GM12878 (cell line): Measurements from ENCODE around the gene PRDM9. TPM values are rescaled to one million over a fixed set of nuclear protein-coding genes. Genes with fewer than 3 reads are reported as not detected.

Source experiments
- ATAC-seq: fragments of 200-7000 bp; cut with Tn5 transposase; 3 replicates; pipeline ENCODE4 v1.9.1; 2020; ENCODE audit warnings: mild to moderate bottlenecking, moderate library complexity
- BruUV-seq: library from RNA; stranded (reverse); fragments of 400-500 nt; replicated peaks from 2 replicates; lab custom pipeline; 2021; lab: Mats Ljungman, UMichigan
- CTCF ChIA-PET: fragments of 300-600 bp; sonication (Branson Sonifier 250); formaldehyde crosslinking; extraction: SDS; loops from one replicate; lab custom pipeline; 2021; ENCODE audit warnings: inconsistent platforms; lab: Yijun Ruan, JAX
- POLR2A ChIA-PET: fragments of 350-600 bp; formaldehyde crosslinking; extraction: SDS; loops from one replicate; lab custom pipeline; 2021; ENCODE audit warnings: inconsistent platforms; lab: Charles Lee
- RAD21 ChIA-PET: fragments of 300-600 bp; sonication (Branson Sonifier 250); formaldehyde crosslinking; loops from one replicate; lab custom pipeline; 2023; ENCODE audit warnings: antibody characterized with exemption; ENCODE audit not compliant: unreplicated experiment; lab: Charles Lee
- SMC1A ChIA-PET: fragments of 300-600 bp; sonication (Branson Sonifier 250); formaldehyde crosslinking; loops from one replicate; lab custom pipeline; 2023; ENCODE audit not compliant: unreplicated experiment, uncharacterized antibody; lab: Charles Lee
- DNase-seq: peaks from one replicate; pipeline ENCODE4 v3.0.0-alpha.2; 2011; ENCODE audit warnings: low read depth, low spot score
- FAIRE-seq: peaks from 3 replicates; lab custom pipeline; 2011; peaks lifted over from hg19 to GRCh38; lab: Jason Lieb, UNC
- H2AFZ ChIP-seq: 2 replicates; pipeline ENCODE4 v1.6.0; 2011; ENCODE audit warnings: low read depth, low read length, control low read depth; ENCODE audit not compliant: control insufficient read depth
- H3K27ac ChIP-seq: 2 replicates; pipeline ENCODE4 v1.5.1; 2011; ENCODE audit warnings: control low read depth; ENCODE audit not compliant: control insufficient read depth, insufficient read depth
- H3K27me3 ChIP-seq, 2 experiments: replicated peaks in 1 of 2; 2 replicates each; pipeline versions ENCODE4 v1.6.0 to v1.6.1; 2011; ENCODE audit warnings: low read length in 1 of 2; ENCODE audit not compliant: control insufficient read depth in 2 of 2, insufficient read depth in 2 of 2
- H3K36me3 ChIP-seq, 2 experiments: 2 replicates each; pipeline ENCODE4 v1.5.1; 2011; ENCODE audit warnings: low read length in 1 of 2; ENCODE audit not compliant: control insufficient read depth in 2 of 2, insufficient read depth in 2 of 2
- H3K4me1 ChIP-seq: 2 replicates; pipeline ENCODE4 v1.6.1; 2011; ENCODE audit warnings: mild to moderate bottlenecking, low read length, moderate library complexity, mixed read lengths; ENCODE audit not compliant: control insufficient read depth, insufficient read depth
- H3K4me2 ChIP-seq: 2 replicates; pipeline ENCODE4 v1.6.0; 2011; ENCODE audit warnings: control low read depth; ENCODE audit not compliant: control insufficient read depth, insufficient read depth
- H3K4me3 ChIP-seq: fragments of 200-600 bp; sonication (generic); 2 replicates; pipeline ENCODE4 v1.5.1; 2016
- H3K79me2 ChIP-seq: 2 replicates; pipeline ENCODE4 v1.6.0; 2011; ENCODE audit warnings: low read length; ENCODE audit not compliant: control insufficient read depth, insufficient read depth
- H3K9ac ChIP-seq: 2 replicates; pipeline ENCODE4 v1.8.0; 2011; ENCODE audit warnings: low read length, control low read depth, mixed read lengths; ENCODE audit not compliant: control insufficient read depth, insufficient read depth
- H3K9me3 ChIP-seq: replicated peaks from 3 replicates; pipeline ENCODE4 v1.5.1; 2011; ENCODE audit warnings: mild to moderate bottlenecking, low read length; ENCODE audit not compliant: control insufficient read depth, insufficient read depth
- H4K20me1 ChIP-seq: 2 replicates; pipeline ENCODE4 v1.6.0; 2011; ENCODE audit not compliant: control insufficient read depth, insufficient read depth
- ESRRA ChIP-seq: IDR thresholded peaks from 2 replicates; pipeline ENCODE4 v1.6.1; 2012; ENCODE audit warnings: mild to moderate bottlenecking, low read length, improper control_type of control experiment
- FOXK2 ChIP-seq: fragments of 450-650 bp; IDR thresholded peaks from 2 replicates; pipeline ENCODE4 v1.6.1; 2017; ENCODE audit warnings: mild to moderate bottlenecking, moderate library complexity
- PAX8 ChIP-seq: fragments of 450-650 bp; IDR thresholded peaks from 2 replicates; pipeline ENCODE4 v1.6.1; 2017; ENCODE audit warnings: mild to moderate bottlenecking, moderate library complexity
- POLR2AphosphoS5 ChIP-seq: IDR thresholded peaks from 2 replicates; pipeline ENCODE4 v1.6.1; 2011; ENCODE audit warnings: mild to moderate bottlenecking, low read length, inconsistent platforms
- PRDM15 ChIP-seq: fragments of 450-650 bp; formaldehyde crosslinking; IDR thresholded peaks from 2 replicates; pipeline ENCODE4 v1.4.0; 2020; ENCODE audit warnings: mild to moderate bottlenecking, moderate library complexity
- RELB ChIP-seq: fragments of 450-650 bp; IDR thresholded peaks from 2 replicates; pipeline ENCODE4 v1.6.1; 2017; ENCODE audit warnings: low read depth, mild to moderate bottlenecking, moderate library complexity
- SIN3A ChIP-seq: IDR thresholded peaks from 2 replicates; pipeline ENCODE4 v1.6.1; 2012; ENCODE audit warnings: low read depth, low read length, improper control_type of control experiment
- TCF3 ChIP-seq: IDR thresholded peaks from 2 replicates; pipeline ENCODE4 v1.6.1; 2012; ENCODE audit warnings: low read depth, mild to moderate bottlenecking, low read length, borderline replicate concordance; ENCODE audit not compliant: insufficient read depth
- USF2 ChIP-seq: IDR thresholded peaks from 2 replicates; pipeline ENCODE4 v1.6.1; 2011; ENCODE audit warnings: low read depth, low read length, improper control_type of control experiment, borderline replicate concordance
- ZNF24 ChIP-seq: fragments of 450-650 bp; IDR thresholded peaks from 2 replicates; pipeline ENCODE4 v1.6.1; 2017; ENCODE audit warnings: antibody characterized with exemption, mild to moderate bottlenecking
- WGBS: methylation state at CpG from one replicate; pipeline ENCODE4 v1.1.6; 2016; ENCODE audit warnings: low lambda C conversion rate; ENCODE audit not compliant: insufficient replicate concordance, insufficient coverage; ENCODE audit errors: missing lambda C conversion rate; 5-methylcytosine and 5-hydroxymethylcytosine counted together
- in situ Hi-C: fragments of 300-500 bp; cut with MboI; formaldehyde crosslinking; loops from 9 replicates; pipeline ENCODE4 v1.14.3; 2018; ENCODE audit warnings: mixed read lengths
- intact Hi-C: fragments of 100-400 bp; cut with micrococcal nuclease; formaldehyde crosslinking; loops from one replicate; pipeline ENCODE4 v1.14.2; 2022; ENCODE audit not compliant: unreplicated experiment
- polyA plus RNA-seq, 11 experiments: library from polyadenylated mRNA; depleted of rRNA in 4 of 11; unstranded in 6 of 11; stranded (reverse) in 5 of 11; fragments of >200 nt; fragmentation: Nextera tagmentation in 4 of 11; fragmentation: Illumina TruSeq in 1 of 11; extraction: Ambion mirVana in 4 of 11; extraction: Trizol in 1 of 11; gene quantifications; 1 replicate in 1 of 11; 2 replicates in 10 of 11; pipeline versions ENCODE4 v1.2.1 to v1.2.3, GENCODE V29; 2011 to 2016; ENCODE audit warnings: inconsistent platforms in 2 of 11, missing spikeins in 2 of 11, low read depth in 1 of 11
- total RNA-seq, 4 experiments: library from RNA; depleted of rRNA in 3 of 4; stranded (reverse); fragments of >200 nt in 3 of 4; fragmentation: Illumina TruSeq in 1 of 4; extraction: Trizol in 1 of 4; gene quantifications; 2 replicates each; pipeline versions ENCODE4 v1.2.1 to v1.2.3, GENCODE V29; 2013 to 2021

The PRDM9 gene
- total and polyA plus RNA-seq, 10 of the 15 experiments (the other 5 are each of a cell fraction or from before 2014, with no cell fraction given), result not detected

- RAD21 ChIA-PET, result no interaction called here
- intact Hi-C loops, result no loop called here
These were observed 63.6 kb downstream of the PRDM9 start for GRCh38 chr5:23571059-23571458.

More at GRCh38 chr5:23571059-23571458, 63.6 kb downstream of the PRDM9 start:
- ChIA-PET SMC1A (interaction anchor here (0.8 kb wide), 1 partner anchor 12 kb away, joined by 3 read pairs; no protein-coding TSS in a partner anchor), POLR2A (interaction anchor here (0.6 kb wide), 1 partner anchor 11 kb away, joined by 3 read pairs; no protein-coding TSS in a partner anchor), CTCF (interaction anchor here (1.0 to 1.2 kb wide), 2 partner anchors 11 to 368 kb away, joined by 3 to 4 read pairs; no protein-coding TSS in a partner anchor)
- FAIRE-seq (no peak), ATAC-seq (no peak; the same call in 2 of the 3 replicates), DNase-seq (no peak)
- Histone ChIP-seq H3K4me3 (no peak overlapping the region), H3K9ac (no peak overlapping the region), H3K36me3 (no peaks in the 10 kb centered on the region), H3K27ac (no peak overlapping the region), H3K79me2 (no peaks in the 10 kb centered on the region), H3K27me3 (no peaks in the 10 kb centered on the region), H3K4me2 (no peak overlapping the region), H4K20me1 (no peaks in the 10 kb centered on the region), H3K9me3 (no peaks in the 10 kb centered on the region), H2AFZ (no peak overlapping the region), H3K4me1 (no peaks in the 10 kb centered on the region)
- TF ChIP-seq POLR2AphosphoS5, result no peak
- no peak for TF ChIP-seq SIN3A
- TF ChIP-seq TCF3, result no peak
- TF ChIP-seq ZNF24, result no peak
- TF ChIP-seq FOXK2, result no peak
- TF ChIP-seq RELB, result no peak
- TF ChIP-seq PRDM15 (CRISPR knock-in tag), result no peak
- TF ChIP-seq PAX8, result no peak
- no peak for TF ChIP-seq USF2
- TF ChIP-seq ESRRA, result no peak
- WGBS, result 38% methylated on average over 4 of the region's 4 CpGs
- in situ Hi-C loops, result no loop called here
- BruUV-seq, result no TSS peak
